Glutamatergic neuron (in vitro differentiated cells): Measurements from ENCODE around the gene ABRAXAS1. TPM values are rescaled to one million over a fixed set of nuclear protein-coding genes. Genes with fewer than 3 reads are reported as not detected.

Experiments used
- DNase-seq: peaks from one replicate; pipeline ENCODE4 v3.0.0; 2022
- H3K27ac Mint-ChIP-seq: one replicate; pipeline ENCODE4 v1.8.0; 2020; ENCODE audit warnings: mild to moderate bottlenecking, mixed read lengths, inconsistent platforms; ENCODE audit not compliant: unreplicated experiment
- H3K27me3 Mint-ChIP-seq: one replicate; pipeline ENCODE4 v1.8.0; 2020; ENCODE audit warnings: mild to moderate bottlenecking, moderate library complexity, mixed read lengths, inconsistent platforms; ENCODE audit not compliant: unreplicated experiment
- H3K36me3 Mint-ChIP-seq: one replicate; pipeline ENCODE4 v1.8.0; 2020; ENCODE audit warnings: mild to moderate bottlenecking, mixed read lengths, inconsistent platforms; ENCODE audit not compliant: unreplicated experiment
- H3K4me1 Mint-ChIP-seq: one replicate; pipeline ENCODE4 v1.8.0; 2020; ENCODE audit warnings: mild to moderate bottlenecking, low read depth, mixed read lengths, inconsistent platforms; ENCODE audit not compliant: unreplicated experiment
- H3K4me3 Mint-ChIP-seq: one replicate; pipeline ENCODE4 v1.8.0; 2020; ENCODE audit warnings: mild to moderate bottlenecking, mixed read lengths, inconsistent platforms; ENCODE audit not compliant: unreplicated experiment
- H3K9me3 Mint-ChIP-seq: one replicate; pipeline ENCODE4 v1.8.0; 2020; ENCODE audit warnings: mild to moderate bottlenecking, moderate library complexity, mixed read lengths, inconsistent platforms; ENCODE audit not compliant: unreplicated experiment
- CTCF ChIP-seq: fragments of 200-600 bp; sonication (generic); IDR thresholded peaks from one replicate; pipeline ENCODE4 v1.5.0; 2021; ENCODE audit not compliant: partially characterized antibody, unreplicated experiment
- total RNA-seq: library from RNA; stranded (reverse); fragmentation: NEBNext Ultra II Directional; extraction: Animal tissue kit (Norgen Biotek cat#: 25700); gene quantifications from one replicate; pipeline ENCODE4 v1.2.1, GENCODE V29; 2021; ENCODE audit not compliant: unreplicated experiment

Gene ABRAXAS1
- total RNA-seq, 1 donor from 2014 or later, result 16.0 TPM

GRCh38 chr4:83431200-83431599 lies 53.7 kb downstream of the ABRAXAS1 start:
- Mint-ChIP-seq H3K4me3 (no peak overlapping the region), H3K27ac (no peak overlapping the region), H3K36me3 (no peaks in the 10 kb centered on the region), H3K27me3 (no peaks in the 10 kb centered on the region), H3K9me3 (no peaks in the 10 kb centered on the region), H3K4me1 (no peaks in the 10 kb centered on the region)
- no peak for TF ChIP-seq CTCF
- no peak for DNase-seq

- TF ChIP-seq CTCF, result no peak
- no peak overlapping the region for H3K27ac Mint-ChIP-seq
- no peak for DNase-seq
- no peak overlapping the region for H3K4me3 Mint-ChIP-seq
- no peaks in the 10 kb centered on the region for H3K36me3 Mint-ChIP-seq
- peaks cover 2% of the 10 kb centered on the region for H3K9me3 Mint-ChIP-seq
- no peaks in the 10 kb centered on the region for H3K27me3 Mint-ChIP-seq
- H3K4me1 Mint-ChIP-seq, result no peaks in the 10 kb centered on the region
These were observed 66.7 kb downstream of the ABRAXAS1 start for GRCh38 chr4:83418211-83418610.

- H3K4me1 Mint-ChIP-seq, result no peaks in the 10 kb centered on the region
- H3K4me3 Mint-ChIP-seq, result no peak overlapping the region
- no peak overlapping the region for H3K27ac Mint-ChIP-seq
- peaks cover 2% of the 10 kb centered on the region for H3K9me3 Mint-ChIP-seq
- no peaks in the 10 kb centered on the region for H3K36me3 Mint-ChIP-seq
- TF ChIP-seq CTCF, result no peak
- DNase-seq, result no peak
- no peaks in the 10 kb centered on the region for H3K27me3 Mint-ChIP-seq
These were observed 67.3 kb downstream of the ABRAXAS1 start for GRCh38 chr4:83417566-83417965.

- H3K9me3 Mint-ChIP-seq, result peaks cover 2% of the 10 kb centered on the region
- no peak for TF ChIP-seq CTCF
- H3K27ac Mint-ChIP-seq, result no peak overlapping the region
- no peaks in the 10 kb centered on the region for H3K36me3 Mint-ChIP-seq
- H3K4me3 Mint-ChIP-seq, result no peak overlapping the region
- no peaks in the 10 kb centered on the region for H3K27me3 Mint-ChIP-seq
- no peaks in the 10 kb centered on the region for H3K4me1 Mint-ChIP-seq
- DNase-seq, result no peak
These were observed 71.2 kb downstream of the ABRAXAS1 start for GRCh38 chr4:83413676-83414075.

Other genes with a start within 250 kb of the ABRAXAS1 start
- gene COQ2, start 200.3 kb downstream of the ABRAXAS1 start, total RNA-seq, result 5.3 TPM
- 1.8 TPM for gene HPSE, start 150.3 kb downstream of the ABRAXAS1 start, total RNA-seq
- 11.7 TPM for gene HELQ, start 29.3 kb downstream of the ABRAXAS1 start, total RNA-seq
- 27.3 TPM for gene MRPS18C, start 29.0 kb downstream of the ABRAXAS1 start, total RNA-seq
- gene GPAT3, start 51.0 kb upstream of the ABRAXAS1 start, total RNA-seq, result not detected